Thoracic aorta (tissue), 2 donors: ENCODE measurements around the gene HACE1. TPM values are rescaled to one million over a fixed set of nuclear protein-coding genes. Genes with fewer than 3 reads are reported as not detected.
A peak's percentile ranks its signal among the peaks of the same experiment; 100 is the strongest.

Experiments
- ATAC-seq: fragments of 150-250 bp; one replicate; pipeline ENCODE4 v1.8.0; 2017; ENCODE audit warnings: low read depth; ENCODE audit not compliant: insufficient number of reproducible peaks, low FRiP score
- DNase-seq: peaks from one replicate; pipeline ENCODE4 v3.0.0-alpha.2; 2020; ENCODE audit warnings: low spot score
- H3K27ac ChIP-seq, 2 donors: fragments of 200-600 bp; sonication (generic); 1 replicate in 1 of 2; 2 replicates in 1 of 2; pipeline ENCODE4 v1.5.1; 2016; ENCODE audit warnings: mild to moderate bottlenecking in 2 of 2, moderate library complexity in 2 of 2
- H3K27me3 ChIP-seq: fragments of 200-600 bp; sonication (generic); replicated peaks from 2 replicates; pipeline ENCODE4 v1.6.0; 2016; ENCODE audit warnings: mild to moderate bottlenecking; ENCODE audit not compliant: insufficient read depth
- H3K36me3 ChIP-seq: fragments of 200-600 bp; sonication (generic); one replicate; pipeline ENCODE4 v1.5.1; 2016
- H3K4me1 ChIP-seq, 2 donors: fragments of 200-600 bp; sonication (generic); 1 replicate in 1 of 2; 2 replicates in 1 of 2; pipeline versions ENCODE4 v1.5.1 to v1.6.0; 2016; ENCODE audit warnings: low read depth in 2 of 2, mild to moderate bottlenecking in 1 of 2; ENCODE audit not compliant: control insufficient read depth in 1 of 2
- H3K4me3 ChIP-seq: fragments of 200-600 bp; sonication (generic); 2 replicates; pipeline ENCODE4 v1.5.1; 2016; ENCODE audit warnings: mild to moderate bottlenecking
- H3K9me3 ChIP-seq: fragments of 200-600 bp; sonication (generic); 2 replicates; pipeline ENCODE4 v1.5.1; 2016
- total RNA-seq, 2 donors: library from RNA; depleted of rRNA; stranded (reverse); fragments of >200 nt; gene quantifications; one replicate each; pipeline versions ENCODE4 v1.1.0 to v1.2.3, GENCODE V29; 2016
- TF ChIP-seq, protein P1 (sequence below): fragments of 200-600 bp; sonication (generic); IDR thresholded peaks from one replicate; pipeline ENCODE4 v1.5.1; 2019; ENCODE audit warnings: antibody characterized with exemption

The HACE1 gene
- total RNA-seq, 2 donors from 2014 or later, result 17.0 to 20.7 TPM

DNA sequence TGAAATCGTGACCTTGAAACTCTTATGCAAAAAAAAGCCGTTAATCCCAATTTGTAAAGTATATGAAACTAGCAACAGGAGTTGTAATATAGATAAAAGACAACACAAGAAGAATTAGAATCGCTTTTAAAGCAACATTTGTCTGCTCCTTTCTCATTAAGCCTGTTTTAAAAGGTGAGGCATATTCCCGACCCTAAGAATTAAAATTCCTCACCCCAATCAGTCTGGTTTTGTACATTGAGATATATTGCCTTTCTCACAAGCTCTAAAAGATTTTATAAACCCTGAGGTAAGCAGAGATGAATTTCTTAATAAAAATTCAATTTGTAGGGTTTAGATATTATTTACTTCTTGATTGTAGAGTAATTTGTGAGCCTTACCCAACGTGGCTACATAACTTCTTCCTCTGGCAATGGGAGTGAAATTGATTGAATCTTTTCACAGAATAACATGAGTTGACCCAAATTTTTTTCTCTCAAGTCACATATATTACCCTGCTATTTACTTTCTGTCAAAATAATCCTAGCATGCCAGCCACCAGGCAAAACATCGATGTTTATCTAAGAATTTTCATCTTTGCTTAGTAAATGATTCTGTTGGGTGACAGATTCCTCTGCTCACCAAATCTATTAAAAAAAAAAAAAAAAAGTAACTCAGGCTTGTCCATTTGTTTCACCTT is 173.7 kb downstream of the HACE1 start:
- Histone ChIP-seq H3K27ac (no peak overlapping the region), H3K27me3 (no peaks in the 10 kb centered on the region), H3K36me3 (no peaks in the 10 kb centered on the region), H3K4me1 (no peaks in the 10 kb centered on the region), H3K9me3 (no peaks in the 10 kb centered on the region), H3K4me3 (no peak overlapping the region)
- TF ChIP-seq, protein P1, sequence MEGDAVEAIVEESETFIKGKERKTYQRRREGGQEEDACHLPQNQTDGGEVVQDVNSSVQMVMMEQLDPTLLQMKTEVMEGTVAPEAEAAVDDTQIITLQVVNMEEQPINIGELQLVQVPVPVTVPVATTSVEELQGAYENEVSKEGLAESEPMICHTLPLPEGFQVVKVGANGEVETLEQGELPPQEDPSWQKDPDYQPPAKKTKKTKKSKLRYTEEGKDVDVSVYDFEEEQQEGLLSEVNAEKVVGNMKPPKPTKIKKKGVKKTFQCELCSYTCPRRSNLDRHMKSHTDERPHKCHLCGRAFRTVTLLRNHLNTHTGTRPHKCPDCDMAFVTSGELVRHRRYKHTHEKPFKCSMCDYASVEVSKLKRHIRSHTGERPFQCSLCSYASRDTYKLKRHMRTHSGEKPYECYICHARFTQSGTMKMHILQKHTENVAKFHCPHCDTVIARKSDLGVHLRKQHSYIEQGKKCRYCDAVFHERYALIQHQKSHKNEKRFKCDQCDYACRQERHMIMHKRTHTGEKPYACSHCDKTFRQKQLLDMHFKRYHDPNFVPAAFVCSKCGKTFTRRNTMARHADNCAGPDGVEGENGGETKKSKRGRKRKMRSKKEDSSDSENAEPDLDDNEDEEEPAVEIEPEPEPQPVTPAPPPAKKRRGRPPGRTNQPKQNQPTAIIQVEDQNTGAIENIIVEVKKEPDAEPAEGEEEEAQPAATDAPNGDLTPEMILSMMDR, result no peak
- no peak for ATAC-seq
- no peak for DNase-seq

DNA sequence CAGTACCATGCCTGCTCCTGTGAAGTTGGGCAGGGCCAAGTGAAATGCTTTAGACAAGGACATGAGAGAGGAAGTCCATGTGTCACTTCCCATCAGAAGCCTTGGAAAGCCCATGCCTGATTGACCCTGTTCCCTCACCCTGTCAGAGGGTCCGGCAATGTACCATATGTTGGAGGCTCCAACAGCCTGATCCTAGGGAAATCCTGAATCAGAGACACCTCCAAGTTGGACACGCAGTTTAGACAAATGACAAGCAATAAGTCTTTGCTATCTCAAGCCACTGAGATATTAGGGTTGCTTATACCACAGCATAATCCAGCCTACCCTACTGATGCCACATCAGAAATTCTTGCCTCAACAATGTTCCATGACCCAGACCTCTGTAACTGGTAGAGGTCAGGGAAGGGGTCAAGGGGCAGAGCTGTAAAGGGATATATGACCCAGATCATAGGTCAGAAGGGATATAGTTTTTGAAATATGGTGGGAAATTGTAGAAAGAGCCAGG is 174.8 kb downstream of the HACE1 start:
- no peak for DNase-seq
- H3K4me3 ChIP-seq, result no peak overlapping the region
- H3K4me1 ChIP-seq, result no peaks in the 10 kb centered on the region
- no peak overlapping the region for H3K27ac ChIP-seq
- no peaks in the 10 kb centered on the region for H3K36me3 ChIP-seq
- H3K27me3 ChIP-seq, result no peaks in the 10 kb centered on the region
- H3K9me3 ChIP-seq, result no peaks in the 10 kb centered on the region
- TF ChIP-seq, protein P1, result no peak
- no peak for ATAC-seq

DNA sequence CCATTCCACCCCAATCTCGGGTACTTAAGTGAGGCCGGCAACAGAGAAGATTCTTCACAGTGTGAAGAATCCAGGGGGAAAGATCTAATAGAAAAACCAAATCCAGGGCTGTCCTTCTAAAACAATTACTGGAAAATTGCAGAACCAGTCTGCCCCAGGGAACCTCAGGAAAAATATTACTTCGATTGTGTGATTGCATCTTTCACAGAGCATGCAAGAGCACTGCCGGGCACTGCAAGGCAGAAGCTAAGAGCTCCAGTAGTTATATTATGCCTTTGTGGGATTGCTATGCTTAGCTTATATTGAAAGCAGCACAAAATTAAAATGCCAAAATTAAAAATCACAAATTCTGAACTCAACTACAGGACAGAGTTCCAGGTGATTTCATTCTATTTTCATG is 175.9 kb downstream of the HACE1 start:
- no peak overlapping the region for H3K4me3 ChIP-seq
- H3K27ac ChIP-seq, result no peak overlapping the region
- H3K4me1 ChIP-seq, result no peaks in the 10 kb centered on the region
- H3K36me3 ChIP-seq, result no peaks in the 10 kb centered on the region
- no peaks in the 10 kb centered on the region for H3K27me3 ChIP-seq
- peaks cover 3% of the 10 kb centered on the region for H3K9me3 ChIP-seq
- no peak for ATAC-seq
- TF ChIP-seq, protein P1, result no peak
- DNase-seq, result no peak

DNA sequence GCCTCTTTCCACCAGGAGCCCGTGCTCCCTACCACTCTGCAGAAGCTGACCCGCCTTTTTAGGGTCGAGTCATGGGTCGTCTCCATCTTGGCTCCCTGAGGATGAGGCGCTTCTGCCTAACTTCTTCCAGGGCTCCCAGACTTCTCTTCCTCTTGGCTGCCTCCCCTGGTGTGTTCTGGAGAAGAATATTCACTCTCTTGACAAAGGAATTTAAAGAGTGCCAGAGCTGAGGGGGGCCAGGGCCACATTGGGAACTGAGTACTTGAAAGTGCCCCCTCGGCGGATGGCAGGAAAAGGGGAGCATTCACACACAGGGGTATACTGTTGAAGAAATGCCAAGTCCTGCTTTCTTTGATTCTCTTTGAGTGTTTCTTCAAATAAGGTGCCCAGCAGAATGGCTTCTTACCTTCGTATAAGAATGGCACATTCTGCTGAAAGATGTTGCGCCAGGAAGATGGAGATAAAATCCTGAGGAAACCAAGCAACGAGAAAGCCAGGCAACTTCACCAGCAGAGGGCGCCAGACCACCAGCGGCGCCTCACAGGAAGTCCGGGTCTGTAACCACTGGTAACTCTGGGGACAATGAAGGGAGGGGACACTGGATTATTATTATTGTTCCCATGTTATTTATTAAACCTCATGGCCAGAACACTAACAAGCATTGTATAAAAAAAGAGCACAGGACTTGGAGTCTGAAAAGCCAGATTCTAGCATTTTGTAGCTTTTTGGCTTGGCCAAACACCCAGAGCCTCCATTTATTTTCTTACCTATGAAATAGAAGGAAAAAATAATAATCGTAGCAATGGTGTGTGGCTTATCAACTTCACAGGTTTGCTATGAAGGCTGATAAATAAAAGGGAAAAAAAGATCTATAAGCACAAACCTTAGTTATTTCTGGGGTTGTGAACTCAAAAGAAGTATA is 176.7 kb downstream of the HACE1 start:
- Histone ChIP-seq H3K4me1 (no peaks in the 10 kb centered on the region), H3K36me3 (no peaks in the 10 kb centered on the region), H3K27ac (no peak overlapping the region), H3K27me3 (no peaks in the 10 kb centered on the region), H3K4me3 (no peak overlapping the region), H3K9me3 (peaks cover 4% of the 10 kb centered on the region)
- DNase-seq (no peak), ATAC-seq (no peak)
- TF ChIP-seq, protein P1, result peak; percentile 35

DNA sequence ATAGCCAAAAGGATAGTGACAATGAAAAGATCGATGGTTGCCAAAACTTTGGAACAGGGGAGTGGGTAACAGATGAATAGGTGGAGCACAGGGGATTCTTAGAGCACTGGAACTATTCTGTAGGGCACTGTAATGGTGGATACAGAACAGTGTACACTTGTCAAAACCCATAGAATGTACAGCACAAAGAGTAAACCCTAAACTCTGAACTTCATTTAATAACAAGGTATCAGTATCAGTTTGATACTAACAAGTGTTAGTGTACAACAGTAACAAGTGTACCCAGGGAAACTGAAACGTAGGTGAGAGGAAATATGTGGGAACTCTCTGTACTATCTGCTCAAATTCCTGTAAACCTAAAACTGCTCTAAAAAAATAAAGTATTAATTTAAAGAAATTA is 179.2 kb downstream of the HACE1 start:
- TF ChIP-seq, protein P1, result no peak
- Histone ChIP-seq H3K27me3 (no peaks in the 10 kb centered on the region), H3K4me3 (no peak overlapping the region), H3K27ac (no peak overlapping the region), H3K9me3 (peaks cover 6% of the 10 kb centered on the region), H3K4me1 (no peaks in the 10 kb centered on the region), H3K36me3 (no peaks in the 10 kb centered on the region)
- no peak for DNase-seq
- no peak for ATAC-seq
